Eye (tissue), 1 donor: ENCODE data around the gene NPRL2.

ENCODE experiments used
- DNase-seq: peaks from one replicate; pipeline ENCODE4 v3.0.0-alpha.2; 2015

NPRL2 gene

DNA sequence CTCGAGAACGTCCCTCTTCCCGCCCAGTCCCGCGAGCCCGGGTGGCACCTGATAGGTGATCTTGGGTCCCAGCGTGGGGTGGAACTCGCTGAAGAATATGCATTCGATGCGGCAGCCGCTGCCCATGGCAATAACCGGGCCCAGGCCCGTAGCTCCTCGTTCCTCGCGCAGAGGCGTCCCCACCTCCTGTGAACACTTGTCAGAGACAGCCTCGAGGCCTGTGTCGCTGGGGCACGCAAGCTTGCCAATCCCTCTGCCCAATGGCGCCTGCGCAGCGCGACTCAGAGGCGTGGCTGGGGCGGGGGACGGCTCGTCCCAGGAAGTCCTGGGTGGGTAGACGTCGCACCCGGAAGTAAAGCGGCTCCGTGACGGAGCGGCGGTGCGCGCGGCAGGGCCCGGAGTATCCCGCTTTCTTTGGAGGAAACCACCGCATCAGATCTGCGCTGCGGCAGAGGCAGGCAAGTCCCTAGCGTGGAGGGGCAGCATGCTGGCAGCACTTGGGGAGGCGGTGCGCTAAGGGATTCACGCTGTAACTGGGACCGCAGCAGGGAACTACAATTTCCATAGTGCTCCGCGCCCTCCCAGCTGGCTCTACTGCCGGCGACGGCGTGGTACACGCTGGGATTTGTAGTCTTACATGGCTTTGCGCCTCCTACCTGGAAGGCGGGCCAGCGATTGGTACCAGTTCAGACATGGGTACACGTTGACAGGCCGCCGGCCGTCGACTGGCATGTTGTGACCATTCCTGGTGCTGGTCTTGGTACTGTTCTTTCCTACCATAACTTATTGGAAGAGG lies at the start of gene NPRL2, which contains the start of gene CYB561D2:
TSS of gene NPRL2 (minus strand) at position 249 of the 796 bp plus-strand sequence. CDS start at position 126, 123 bp downstream.
TSS of gene CYB561D2 (plus strand) at position 336 of the 796 bp plus-strand sequence. CDS start 572 bp downstream, outside the sequence.
- peak; percentile 98 for DNase-seq

DNA sequence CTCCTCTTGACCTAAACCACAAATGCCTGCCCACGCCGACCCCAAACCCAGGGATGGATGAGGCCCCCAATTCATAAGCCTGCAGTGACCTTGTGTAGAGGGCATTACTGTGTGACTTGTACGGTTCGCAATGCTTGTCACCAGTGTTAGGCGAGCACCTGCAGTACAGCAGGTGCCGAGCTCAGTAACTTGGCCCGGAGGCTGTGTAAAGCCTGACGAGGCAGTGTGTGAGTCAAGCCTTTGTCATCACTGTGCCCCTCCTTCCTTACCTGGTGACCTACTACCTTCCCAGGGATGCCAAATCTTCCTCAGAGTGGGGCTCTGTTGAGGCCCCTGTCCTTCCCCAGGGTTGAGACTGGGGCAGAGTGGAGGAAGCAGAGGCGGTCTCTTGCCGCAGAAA lies 45.9 kb upstream of the NPRL2 start:
- no peak for DNase-seq

DNA sequence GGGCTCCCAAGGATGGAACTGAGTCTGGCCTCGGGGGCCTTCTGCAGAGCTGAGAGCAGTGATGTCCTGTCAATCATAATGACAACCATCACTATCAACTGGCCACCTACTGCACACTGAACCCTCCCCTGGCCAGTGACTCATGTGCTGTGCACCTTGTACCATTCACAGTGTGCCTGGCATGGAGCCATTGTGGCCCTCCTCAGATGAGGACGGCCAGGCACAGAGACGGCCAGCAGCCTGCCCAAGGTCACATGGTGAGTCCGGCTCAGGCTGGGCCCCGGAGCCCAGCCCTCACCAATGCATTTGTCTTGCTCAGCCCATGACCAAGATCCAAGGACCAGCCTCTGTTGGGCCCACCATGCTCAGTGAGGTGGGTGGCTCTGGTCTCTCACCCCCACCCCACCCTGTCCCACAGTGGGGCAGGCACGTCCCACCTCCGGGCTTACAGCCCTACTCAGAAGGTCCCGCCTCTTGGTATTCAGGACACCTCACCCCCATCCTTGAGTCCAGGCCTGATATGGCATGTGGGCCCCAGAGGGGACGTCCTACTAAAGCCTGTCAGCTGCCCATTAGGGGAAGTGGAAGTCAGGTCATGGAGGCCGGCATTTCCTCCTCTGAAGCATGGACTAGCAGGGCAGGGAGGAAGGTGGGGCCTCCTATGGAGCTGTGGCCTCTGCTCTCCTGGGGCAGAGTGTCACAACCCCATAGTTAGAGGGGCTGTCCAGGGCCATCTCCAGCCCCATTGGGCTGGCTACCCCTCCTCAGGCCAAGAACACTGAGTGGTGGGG lies 44.7 kb upstream of the NPRL2 start:
- no peak for DNase-seq

DNA sequence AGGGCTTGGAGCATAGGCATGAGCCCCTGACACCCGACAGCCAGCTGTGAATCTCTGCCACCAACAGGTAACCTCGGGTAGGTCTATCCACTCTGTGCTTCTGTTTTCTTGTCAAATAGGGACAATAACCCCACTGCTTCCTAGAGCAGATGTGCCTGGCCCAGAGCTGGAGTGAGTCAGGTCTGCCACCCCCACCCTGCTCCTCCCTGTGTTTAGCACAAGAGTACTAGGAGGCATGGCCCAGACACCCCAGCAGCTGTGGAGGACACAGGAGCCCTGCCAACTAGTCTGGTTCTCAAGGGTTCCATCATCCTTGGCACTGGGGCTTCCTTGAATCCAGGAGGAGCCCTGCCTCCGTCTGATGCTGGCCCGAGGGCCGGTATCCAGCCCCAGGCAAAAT lies 42.5 kb upstream of the NPRL2 start:
- no peak for DNase-seq

GRCh38 chr3:50392101-50392715 lies 41.6 kb upstream of the NPRL2 start:
- DNase-seq = no peak

- peak; percentile 47 for DNase-seq
Observed at GRCh38 chr3:50390508-50391224, 40.1 kb upstream of the NPRL2 start.

DNA sequence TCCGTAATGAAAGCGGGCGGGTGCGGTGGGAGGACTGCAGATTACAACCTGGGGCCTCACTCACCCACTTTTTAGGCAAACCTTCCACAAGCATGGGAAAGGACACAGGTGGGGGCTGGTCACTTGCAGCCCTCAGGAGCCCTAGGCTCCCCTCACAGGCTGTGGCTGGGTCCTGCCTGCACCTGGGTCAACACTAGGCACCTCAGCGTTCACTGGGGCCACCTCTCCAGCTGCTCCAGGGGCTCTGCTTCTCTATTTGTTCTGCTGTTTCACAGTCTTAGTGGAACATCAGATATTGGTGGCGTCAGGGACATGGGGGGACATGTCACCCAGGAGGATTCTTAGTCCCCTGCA lies 38.8 kb upstream of the NPRL2 start:
- no peak for DNase-seq

DNA sequence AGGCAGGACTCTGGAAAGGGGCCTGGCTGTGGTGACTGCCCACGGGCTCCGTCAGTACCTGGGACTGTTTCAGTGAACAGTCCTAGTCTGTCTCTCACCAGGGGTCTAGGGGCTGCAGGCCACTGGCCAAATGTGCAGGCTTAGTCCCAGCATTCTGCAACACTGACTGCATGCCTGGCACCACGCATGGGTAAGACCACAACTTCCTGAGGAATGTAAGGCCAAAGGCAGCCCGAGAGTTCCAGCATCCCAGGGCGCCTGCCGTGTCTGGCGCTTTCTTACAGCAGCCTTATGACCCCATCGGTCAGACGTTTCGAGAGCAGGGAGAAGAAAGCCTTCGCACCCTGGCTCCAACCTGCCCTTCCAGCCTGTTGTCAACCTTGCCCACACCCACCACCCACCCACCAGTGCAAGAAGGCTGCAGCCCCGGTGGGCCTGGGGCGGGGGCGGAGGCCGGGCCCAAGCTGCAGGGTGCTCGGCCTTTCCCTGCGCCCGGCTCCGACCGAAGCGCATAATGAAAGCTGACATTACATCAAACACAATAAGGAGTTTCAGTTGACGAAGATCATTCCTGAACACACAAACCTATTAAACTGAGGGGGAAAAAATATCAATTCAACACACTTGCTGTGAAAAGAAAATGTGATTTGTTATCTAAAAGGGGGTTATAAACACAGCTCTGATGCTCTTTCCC lies 38.3 kb upstream of the NPRL2 start:
- DNase-seq = peak; percentile 74

DNA sequence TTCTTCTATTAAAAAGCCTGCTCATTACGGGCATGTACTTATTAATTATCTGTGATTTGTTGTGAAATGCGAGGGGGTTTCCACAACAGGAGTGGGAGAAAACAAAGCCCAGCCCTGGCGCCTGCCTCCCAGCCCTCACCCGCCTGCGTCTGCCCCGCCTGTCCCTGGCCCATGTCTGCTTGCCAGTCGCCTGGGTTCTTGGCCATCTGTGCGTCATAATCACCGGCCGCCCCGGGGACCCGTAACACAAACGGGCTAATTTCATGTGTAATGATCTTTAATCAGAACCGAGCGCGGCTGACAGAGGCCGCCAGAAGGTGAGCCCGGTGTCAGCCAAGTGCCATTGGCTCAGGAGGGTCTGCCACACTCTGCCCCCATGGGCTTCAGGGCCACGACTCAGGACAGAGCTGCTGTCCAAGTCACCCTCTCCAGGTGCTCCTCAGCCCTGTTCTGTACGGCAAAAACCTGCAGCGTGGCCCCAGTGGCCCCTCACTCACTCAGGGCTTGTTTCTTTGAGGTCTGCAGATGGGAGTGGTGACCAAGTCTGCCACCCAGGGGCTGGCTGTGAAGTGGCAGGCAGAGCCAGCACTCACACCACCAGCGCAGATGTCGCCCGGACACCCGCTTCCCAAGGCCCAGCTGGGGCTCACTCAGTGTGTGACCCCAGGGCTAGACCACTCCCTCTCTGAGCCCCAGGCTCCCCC lies 37.6 kb upstream of the NPRL2 start:
- DNase-seq = peak; percentile 87

GRCh38 chr3:50385754-50386153 lies 35.2 kb upstream of the NPRL2 start:
- DNase-seq = no peak

- no peak for DNase-seq
Observed at GRCh38 chr3:50383750-50384149, 33.2 kb upstream of the NPRL2 start.

GRCh38 chr3:50382722-50383121 lies 32.1 kb upstream of the NPRL2 start:
- no peak for DNase-seq

- peak; percentile 41 for DNase-seq
Observed at GRCh38 chr3:50381383-50381782, 30.8 kb upstream of the NPRL2 start.

GRCh38 chr3:50380405-50381085 lies 30.0 kb upstream of the NPRL2 start:
- DNase-seq = peak; percentile 74

DNA sequence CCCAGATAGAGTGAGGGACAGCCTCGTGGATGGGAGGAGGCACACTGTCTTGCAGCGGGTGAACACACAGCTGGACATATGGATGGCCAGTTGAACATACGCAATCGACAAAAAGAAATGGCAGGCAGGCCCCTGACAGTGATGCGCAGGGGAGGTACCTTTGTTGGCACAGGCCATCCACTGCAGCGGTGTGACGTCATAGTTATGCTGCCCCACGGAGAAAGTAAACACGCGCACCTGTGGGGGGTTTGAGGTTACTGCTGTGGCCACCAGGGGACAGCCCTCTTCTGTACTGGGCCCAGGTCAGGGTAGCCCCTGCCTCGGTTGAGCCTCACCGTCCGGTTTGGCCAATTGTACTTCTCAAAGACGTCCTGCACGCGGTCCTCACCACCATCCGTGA lies 28.2 kb upstream of the NPRL2 start:
- DNase-seq = peak; percentile 1

DNA sequence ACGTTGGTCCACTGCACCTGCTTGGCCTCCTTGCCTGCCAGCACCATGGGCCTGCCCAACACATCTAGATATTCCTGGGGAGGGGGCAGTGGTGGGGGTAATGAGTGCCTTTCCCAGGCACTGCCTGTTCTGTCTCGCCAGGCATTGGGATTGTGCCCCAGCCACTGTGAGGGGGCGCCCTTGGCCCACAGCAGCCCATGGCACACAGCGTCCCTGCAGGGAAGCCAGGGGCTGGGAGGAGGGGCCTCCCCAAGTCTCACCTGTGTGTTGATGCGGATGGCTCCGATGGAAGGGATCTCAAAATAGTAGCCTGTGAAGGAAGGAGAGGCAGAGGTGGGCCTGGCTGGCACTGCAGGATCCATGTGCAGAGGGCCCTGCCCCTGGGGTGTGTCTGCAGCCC lies 27.4 kb upstream of the NPRL2 start:
- peak; percentile 1 for DNase-seq

DNA sequence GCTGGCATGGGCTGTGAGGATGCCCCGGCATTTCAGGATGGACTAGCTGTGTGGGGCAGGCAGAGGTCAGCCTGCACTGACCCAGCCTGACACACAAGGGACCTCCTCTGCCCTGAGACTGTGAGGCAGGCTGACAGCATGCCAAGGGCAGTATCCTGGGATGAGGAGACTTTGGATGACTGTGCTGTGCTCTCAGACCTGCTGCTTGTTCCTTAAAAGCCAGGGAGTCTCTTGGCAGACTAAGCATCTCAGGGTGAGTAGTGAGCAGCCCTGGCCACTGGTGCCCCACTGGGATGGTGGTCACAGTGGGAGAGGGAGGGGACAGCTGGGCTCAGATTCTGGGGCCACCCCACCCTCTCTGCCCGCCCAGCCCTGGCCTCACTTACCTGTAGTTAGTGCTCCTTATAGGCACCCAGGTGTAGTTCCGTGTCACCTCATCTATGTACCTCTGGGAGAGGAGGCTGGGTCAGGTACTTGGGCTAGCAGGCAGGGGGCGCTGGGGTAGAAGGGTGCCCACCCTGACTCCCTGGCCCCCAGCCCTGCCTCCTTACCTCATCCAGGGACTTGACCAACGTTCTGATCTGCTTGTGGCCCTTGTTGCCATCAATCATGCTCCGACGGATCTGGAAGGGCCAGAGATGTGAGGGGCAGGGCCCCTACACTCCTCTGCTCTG lies 24.8 kb upstream of the NPRL2 start:
- DNase-seq = no peak

DNA sequence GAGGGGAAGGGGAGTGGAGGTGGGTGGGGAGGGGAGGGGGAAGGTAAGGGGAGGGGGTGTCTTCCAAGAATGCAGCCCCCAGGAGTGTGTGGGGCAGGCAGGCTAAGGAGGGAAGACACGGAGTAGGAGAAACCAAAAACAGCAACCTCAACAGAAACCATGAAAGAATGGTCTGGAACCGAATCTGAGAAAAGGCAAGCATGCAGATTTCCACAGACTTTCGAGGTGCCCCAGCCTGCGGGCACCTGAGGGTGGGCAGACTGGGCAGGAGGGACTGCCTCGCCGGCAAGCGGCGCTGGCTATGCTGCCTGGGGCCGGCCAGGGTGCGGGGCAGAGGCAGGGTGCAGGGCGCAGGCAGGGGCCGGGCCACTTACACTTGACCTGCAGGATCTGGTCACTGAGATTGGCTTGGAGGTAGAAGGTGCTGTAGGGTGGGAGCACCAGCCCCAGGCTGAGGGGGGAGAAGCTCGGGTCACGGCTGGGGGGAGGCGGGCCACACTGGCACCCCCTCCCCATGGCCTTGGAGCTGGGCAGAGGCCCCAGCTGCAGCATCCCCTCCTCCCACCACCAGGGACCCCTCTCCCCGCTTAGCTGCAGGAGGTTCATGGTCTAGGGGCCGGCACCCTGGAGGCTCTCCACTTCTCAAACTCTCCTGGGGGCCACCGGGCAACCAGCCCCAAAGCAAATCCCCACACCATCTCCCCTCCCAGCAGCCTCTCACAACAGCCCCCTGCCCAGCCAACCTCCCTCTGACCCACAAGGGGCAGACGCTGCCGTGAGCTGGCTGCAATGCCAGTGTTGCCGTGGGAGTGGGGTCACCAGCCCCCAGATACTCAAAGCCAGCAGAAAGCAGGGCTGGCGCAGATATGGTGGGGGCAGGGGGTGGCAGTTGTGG lies 24.0 kb upstream of the NPRL2 start:
- peak; percentile 37 for DNase-seq
